ENCODE measurements around the gene CRACDL. TPM values are rescaled to one million over a fixed set of nuclear protein-coding genes. Genes with fewer than 3 reads are reported as not detected.
"Not testable (repeated sequence)": the region's sequence is repeated elsewhere in the genome, so short reads cannot be mapped to it uniquely, and the experiment has no call there.

CRACDL gene
- total RNA-seq, 1 donor: 1.6 TPM

DNA sequence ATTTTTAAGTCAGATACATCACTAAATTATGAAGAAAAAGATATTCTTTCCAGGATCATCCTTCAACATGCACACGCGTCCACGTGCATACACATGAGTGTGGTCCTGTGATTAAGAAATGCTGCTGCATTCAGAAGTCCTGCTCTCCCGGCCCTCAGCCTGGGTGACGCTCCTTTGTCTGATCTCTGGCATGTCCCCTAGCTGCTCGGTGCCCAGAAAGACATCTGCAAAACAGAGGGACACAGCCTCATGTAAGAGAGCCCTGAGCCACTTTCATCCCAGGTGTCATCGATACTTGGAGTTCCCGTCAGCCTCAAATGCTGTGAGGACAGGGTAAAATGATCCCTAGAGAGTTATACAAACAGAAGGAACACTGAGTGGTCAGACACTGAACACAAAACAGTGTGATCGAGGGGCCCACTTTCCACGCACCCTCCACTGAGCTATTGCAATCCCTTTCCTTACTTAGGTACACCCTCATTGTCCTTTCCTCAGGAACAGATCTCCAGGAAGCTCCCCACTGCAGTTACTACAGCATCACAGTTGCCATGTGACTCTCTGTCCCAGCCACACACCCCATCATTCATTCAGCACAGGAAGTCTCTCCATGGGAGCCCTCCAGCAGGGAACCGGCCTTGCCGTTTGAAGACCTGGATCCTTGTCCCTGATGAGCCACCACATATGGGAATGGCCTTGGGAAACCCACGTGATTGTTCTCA lies 32.1 kb downstream of the CRACDL start:
- H3K9me3 ChIP-seq (ENCODE audit: low read depth, low read length): no peaks in the 10 kb centered on the region
- no peak overlapping the region for H3K4me3 ChIP-seq (ENCODE audit: low read length)
- H3K4me1 ChIP-seq (ENCODE audit: insufficient read depth, low read length): peaks cover 6% of the 10 kb centered on the region
- H3K27me3 ChIP-seq (ENCODE audit: insufficient read depth, low read length): no peaks in the 10 kb centered on the region

DNA sequence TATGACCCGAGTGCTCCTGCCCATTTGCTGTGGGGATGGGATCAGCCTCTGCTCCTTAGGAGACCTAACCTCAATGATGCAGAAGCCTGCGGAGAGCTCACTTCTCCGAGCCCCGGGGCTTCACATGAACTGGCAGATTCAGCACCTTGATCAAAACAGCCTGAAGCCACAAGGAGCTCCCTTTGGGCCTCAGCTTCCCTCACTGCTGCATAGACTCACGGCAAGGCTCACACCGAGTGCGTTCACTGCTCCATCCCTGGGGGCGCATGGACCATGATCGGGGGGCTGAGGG lies 33.0 kb downstream of the CRACDL start:
- H3K4me3 ChIP-seq (ENCODE audit: low read length): no peak overlapping the region
- no peaks in the 10 kb centered on the region for H3K9me3 ChIP-seq (ENCODE audit: low read depth, low read length)
- no peaks in the 10 kb centered on the region for H3K27me3 ChIP-seq (ENCODE audit: insufficient read depth, low read length)
- H3K4me1 ChIP-seq (ENCODE audit: insufficient read depth, low read length): no peaks in the 10 kb centered on the region

DNA sequence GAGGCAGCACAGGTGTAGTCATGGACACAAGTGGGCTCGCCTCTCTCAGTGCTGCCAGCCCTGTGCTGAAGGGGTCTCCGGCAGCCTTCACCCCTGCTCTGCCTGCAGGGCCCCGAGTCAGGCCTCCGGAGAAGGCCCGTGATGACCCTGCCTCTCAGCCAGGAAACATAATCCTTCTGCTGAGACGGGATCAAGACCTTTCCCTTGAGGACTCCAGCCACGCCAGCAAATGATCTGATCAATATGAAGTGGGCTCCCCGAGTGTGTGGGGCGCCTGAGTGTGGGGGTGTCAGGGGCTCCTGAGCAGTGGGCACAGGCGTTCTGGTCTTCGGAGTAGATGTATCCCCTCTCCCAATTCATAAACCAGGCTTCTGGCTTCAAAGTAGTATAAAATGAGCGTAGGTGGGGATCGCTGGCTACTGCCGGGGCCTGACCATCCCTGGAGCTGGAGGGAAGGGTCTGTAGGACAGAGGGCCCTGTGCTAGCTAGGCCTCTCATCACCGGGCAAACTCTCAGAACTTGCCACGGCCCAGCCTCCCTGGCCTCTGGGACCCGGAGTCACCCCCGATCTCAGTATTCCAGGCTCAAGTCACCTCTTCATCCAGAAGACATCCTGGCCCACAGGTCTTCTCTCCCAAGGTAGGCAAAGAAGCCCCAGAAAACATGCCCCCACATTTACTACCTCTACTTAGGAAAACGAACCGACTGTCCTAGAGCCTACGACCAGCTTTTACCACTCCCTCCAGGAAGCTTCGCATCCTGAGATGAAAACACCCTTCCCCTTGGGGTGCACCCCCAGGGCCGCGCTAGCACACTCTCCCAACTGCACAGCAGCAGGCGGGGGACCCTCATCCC lies 33.6 kb downstream of the CRACDL start:
- no peaks in the 10 kb centered on the region for H3K27me3 ChIP-seq (ENCODE audit: insufficient read depth, low read length)
- no peaks in the 10 kb centered on the region for H3K4me1 ChIP-seq (ENCODE audit: insufficient read depth, low read length)
- H3K4me3 ChIP-seq (ENCODE audit: low read length): no peak overlapping the region
- no peaks in the 10 kb centered on the region for H3K9me3 ChIP-seq (ENCODE audit: low read depth, low read length)

DNA sequence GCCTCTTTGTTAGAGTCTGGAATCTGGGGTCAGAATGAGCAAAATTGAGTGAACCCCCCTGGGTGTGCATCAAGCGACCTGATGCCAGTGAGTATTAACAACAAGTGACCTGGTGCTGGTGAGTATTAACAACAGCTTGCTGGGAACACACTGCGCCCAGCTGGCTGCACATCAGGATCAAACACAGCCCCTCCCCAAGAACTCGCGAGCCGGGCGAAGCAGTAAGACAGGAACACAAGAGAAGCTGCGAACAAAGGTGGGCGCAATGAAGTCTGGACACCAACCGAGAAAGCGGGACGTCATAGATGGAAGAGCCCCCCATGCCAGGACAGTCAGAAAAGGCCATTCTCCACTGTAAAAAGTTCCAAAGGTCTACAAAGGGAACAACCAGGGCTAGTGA lies 34.3 kb downstream of the CRACDL start:
- no peak overlapping the region for H3K4me3 ChIP-seq (ENCODE audit: low read length)
- H3K9me3 ChIP-seq (ENCODE audit: low read depth, low read length): no peaks in the 10 kb centered on the region
- no peaks in the 10 kb centered on the region for H3K27me3 ChIP-seq (ENCODE audit: insufficient read depth, low read length)
- no peaks in the 10 kb centered on the region for H3K4me1 ChIP-seq (ENCODE audit: insufficient read depth, low read length)

DNA sequence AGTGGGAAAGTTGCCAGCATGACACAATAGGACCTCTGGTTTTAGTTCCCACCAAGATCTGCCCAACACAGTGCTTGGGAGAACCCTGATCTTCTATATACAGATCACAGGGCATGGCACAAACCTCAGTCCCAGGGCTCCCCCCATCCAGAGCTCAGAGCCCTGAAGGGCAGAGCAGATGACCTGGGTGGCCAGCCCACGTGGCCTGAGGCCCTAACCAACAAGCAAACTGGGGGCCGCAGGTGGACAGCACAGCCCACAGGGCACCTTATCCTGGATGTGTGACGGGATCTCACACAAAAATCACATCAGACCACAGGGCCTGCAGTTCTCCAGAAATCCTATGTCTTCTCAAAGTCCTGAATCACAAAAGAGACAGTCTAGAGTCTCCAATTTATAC lies 34.7 kb downstream of the CRACDL start:
- Histone ChIP-seq H3K9me3 (ENCODE audit: low read depth, low read length) (no peaks in the 10 kb centered on the region), H3K4me1 (ENCODE audit: insufficient read depth, low read length) (no peaks in the 10 kb centered on the region), H3K27me3 (ENCODE audit: insufficient read depth, low read length) (no peaks in the 10 kb centered on the region), H3K4me3 (ENCODE audit: low read length) (no peak overlapping the region)

DNA sequence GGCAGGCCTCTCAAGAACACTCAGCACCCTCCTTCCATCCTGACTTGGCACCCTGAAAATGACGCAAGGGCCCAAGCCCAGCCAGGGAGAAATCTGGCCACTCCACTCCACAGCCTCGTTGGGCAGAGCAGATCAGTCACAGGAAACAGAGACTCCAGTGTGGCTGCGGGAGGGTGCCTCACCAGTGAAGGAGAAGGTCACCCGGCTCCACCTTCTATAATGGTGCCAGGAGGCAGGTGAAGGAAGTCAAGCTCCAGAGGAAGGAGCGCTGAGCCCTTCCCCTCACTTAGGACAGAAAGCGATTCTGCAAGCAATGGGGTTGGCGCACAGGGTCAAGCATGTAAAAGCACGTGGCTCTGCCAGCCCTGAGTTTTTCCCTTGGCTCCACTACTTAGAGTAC lies 35.3 kb downstream of the CRACDL start:
- Histone ChIP-seq H3K9me3 (ENCODE audit: low read depth, low read length) (no peaks in the 10 kb centered on the region), H3K27me3 (ENCODE audit: insufficient read depth, low read length) (no peaks in the 10 kb centered on the region), H3K4me1 (ENCODE audit: insufficient read depth, low read length) (no peaks in the 10 kb centered on the region), H3K4me3 (ENCODE audit: low read length) (no peak overlapping the region)

DNA sequence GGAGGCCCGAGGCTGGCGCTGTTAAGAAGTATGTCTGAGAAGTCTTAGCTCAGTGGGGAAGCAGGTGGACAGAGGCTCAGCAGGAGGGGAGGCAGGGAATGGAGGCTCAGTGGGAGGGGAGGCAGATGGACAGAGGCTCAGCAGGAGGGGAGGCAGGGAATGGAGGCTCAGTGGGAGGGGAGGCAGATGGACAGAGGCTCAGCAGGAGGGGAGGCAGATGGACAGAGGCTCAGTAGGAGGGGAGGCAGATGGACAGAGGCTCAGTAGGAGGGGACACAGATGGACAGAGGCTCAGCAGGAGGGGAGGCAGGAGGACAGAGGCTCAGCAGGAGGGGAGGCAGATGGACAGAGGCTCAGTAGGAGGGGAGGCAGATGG lies 36.3 kb downstream of the CRACDL start:
- not testable (repeated sequence) for H3K27me3 ChIP-seq (ENCODE audit: insufficient read depth, low read length); H3K4me3 ChIP-seq (ENCODE audit: low read length); H3K9me3 ChIP-seq (ENCODE audit: low read depth, low read length); H3K4me1 ChIP-seq (ENCODE audit: insufficient read depth, low read length)

DNA sequence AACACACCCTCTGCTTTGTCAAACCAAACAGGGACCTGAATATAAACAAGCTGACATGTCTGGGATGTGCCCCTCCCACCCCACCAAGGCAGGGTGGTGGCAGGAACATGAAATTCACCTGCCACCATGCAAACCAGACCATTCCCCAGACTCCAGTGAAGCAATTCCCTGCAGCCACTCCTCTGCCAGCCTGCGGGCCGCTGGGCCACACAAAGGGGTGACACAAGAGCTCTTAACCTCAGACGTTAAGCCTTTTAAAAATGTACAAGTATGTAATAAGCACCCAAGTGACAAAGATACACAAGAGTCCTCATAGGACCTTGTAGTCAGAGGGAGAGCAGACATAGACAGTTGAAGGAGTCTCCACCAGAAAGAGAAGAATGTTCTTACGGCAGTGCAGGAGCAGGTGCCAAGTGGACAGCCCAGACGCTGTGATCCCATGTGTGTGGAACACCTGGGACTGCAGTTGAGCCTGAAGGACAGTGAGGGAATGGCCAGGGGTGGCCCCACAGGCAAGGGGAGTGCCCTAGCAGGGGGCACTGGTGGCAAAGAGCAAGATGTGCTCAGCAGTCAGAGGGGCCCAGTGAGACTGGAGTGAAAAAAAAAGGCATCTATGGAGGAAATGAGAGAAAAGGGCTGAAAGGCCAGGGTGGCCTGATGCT lies 36.9 kb downstream of the CRACDL start:
- no peaks in the 10 kb centered on the region for H3K9me3 ChIP-seq (ENCODE audit: low read depth, low read length)
- H3K4me1 ChIP-seq (ENCODE audit: insufficient read depth, low read length): no peaks in the 10 kb centered on the region
- H3K4me3 ChIP-seq (ENCODE audit: low read length): no peak overlapping the region
- no peaks in the 10 kb centered on the region for H3K27me3 ChIP-seq (ENCODE audit: insufficient read depth, low read length)

DNA sequence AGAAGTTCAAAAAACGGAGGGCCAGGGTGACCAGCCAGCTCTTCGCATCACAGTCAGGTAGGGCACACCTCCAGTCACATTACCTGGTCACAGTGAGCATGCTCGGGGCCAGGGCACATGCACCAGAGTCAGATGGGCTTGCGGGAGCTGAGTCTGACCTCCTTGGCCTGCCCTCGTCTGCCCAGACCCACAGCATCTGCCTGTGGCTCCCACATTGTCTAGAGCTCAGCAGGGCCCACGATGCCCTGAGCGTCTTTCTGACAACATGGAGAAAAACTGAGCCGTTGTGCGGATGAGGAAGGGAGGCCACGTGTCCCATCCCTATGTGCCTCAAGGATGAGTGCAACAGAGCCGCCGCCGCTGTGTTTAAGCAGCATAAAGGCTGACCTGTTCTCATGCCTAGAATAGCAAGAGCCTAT lies 37.6 kb downstream of the CRACDL start:
- H3K4me3 ChIP-seq (ENCODE audit: low read length): no peak overlapping the region
- no peaks in the 10 kb centered on the region for H3K27me3 ChIP-seq (ENCODE audit: insufficient read depth, low read length)
- no peaks in the 10 kb centered on the region for H3K9me3 ChIP-seq (ENCODE audit: low read depth, low read length)
- no peaks in the 10 kb centered on the region for H3K4me1 ChIP-seq (ENCODE audit: insufficient read depth, low read length)

DNA sequence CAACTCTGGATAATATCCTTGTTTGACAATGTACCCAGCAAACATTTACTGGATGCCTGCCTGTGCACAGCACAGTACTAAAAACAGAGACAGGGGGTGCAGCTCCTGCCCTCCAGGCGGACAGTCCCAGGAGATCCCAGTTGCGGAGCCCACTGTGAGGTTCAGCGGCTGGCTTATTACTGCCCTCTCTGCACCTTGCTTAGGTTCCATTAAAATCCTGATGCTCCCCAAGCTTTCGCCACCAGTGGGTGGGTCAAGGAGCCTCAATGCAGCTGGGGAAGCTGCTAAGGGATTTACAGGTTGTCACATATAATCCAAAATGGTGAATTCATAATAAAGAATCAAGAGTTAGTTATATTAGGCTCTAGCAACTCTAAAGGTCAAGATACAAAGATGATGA lies 38.3 kb downstream of the CRACDL start:
- H3K4me1 ChIP-seq (ENCODE audit: insufficient read depth, low read length): no peaks in the 10 kb centered on the region
- H3K9me3 ChIP-seq (ENCODE audit: low read depth, low read length): no peaks in the 10 kb centered on the region
- H3K27me3 ChIP-seq (ENCODE audit: insufficient read depth, low read length): no peaks in the 10 kb centered on the region
- H3K4me3 ChIP-seq (ENCODE audit: low read length): no peak overlapping the region

DNA sequence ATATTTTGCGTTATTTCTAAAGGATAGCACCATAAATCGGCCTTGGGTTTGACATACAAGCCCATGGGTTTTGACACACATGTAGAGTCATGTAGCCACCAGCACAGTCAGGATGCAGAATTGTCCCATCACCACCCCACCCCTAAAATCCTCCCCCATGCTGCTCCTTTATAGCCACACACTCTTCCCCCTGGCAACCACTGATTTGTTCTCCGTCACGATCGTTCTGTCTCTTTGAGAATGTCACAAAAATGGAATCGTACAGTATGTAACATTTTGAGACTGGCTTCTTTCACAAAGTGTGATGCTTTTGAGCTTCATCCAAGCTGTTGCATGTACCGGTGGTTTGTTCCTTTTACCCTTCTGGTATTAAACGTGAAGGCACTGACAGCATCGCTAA lies 39.1 kb downstream of the CRACDL start:
- Histone ChIP-seq H3K4me1 (ENCODE audit: insufficient read depth, low read length) (no peaks in the 10 kb centered on the region), H3K4me3 (ENCODE audit: low read length) (no peak overlapping the region), H3K27me3 (ENCODE audit: insufficient read depth, low read length) (no peaks in the 10 kb centered on the region), H3K9me3 (ENCODE audit: low read depth, low read length) (no peaks in the 10 kb centered on the region)

DNA sequence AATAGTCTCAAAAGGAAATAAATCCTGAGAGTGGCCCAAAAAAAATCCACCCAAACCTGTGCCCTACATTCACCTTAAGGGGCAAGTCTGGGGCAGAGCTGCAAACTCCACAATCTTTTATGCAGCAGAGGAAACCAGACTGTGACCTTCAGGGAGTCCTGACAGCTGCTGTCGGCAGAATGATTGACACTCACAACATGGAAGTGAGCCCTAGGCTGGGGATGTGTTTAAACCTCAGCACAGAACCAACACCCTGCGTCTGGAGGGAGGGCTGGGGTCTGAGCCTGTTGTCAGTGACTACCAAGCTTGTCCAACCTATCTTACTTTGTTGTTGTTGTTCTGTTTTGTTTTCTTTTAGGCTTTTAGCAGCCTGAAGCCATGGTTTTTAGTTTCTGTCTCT lies 39.6 kb downstream of the CRACDL start:
- H3K4me3 ChIP-seq (ENCODE audit: low read length): no peak overlapping the region
- H3K27me3 ChIP-seq (ENCODE audit: insufficient read depth, low read length): no peaks in the 10 kb centered on the region
- H3K9me3 ChIP-seq (ENCODE audit: low read depth, low read length): no peaks in the 10 kb centered on the region
- H3K4me1 ChIP-seq (ENCODE audit: insufficient read depth, low read length): no peaks in the 10 kb centered on the region

DNA sequence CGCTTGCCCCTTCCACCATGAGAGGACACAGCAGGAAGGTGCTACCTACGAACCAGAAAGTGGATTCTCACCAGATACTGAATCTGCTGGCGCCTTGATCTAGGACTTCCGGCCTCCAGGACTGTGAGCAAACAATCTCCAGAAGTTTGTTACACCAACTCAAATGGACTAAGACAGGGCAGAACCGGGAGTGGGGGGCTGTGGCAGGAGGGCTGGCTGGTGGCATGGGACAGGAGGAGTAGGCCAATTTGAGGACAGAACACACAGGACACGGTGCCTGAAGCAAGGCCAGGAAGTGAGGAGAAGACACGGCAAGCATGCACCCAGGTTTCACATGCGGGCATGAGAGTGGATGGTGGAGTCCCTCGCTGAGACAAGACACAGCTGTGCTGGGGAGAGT lies 40.1 kb downstream of the CRACDL start:
- H3K9me3 ChIP-seq (ENCODE audit: low read depth, low read length): no peaks in the 10 kb centered on the region
- no peaks in the 10 kb centered on the region for H3K4me1 ChIP-seq (ENCODE audit: insufficient read depth, low read length)
- no peaks in the 10 kb centered on the region for H3K27me3 ChIP-seq (ENCODE audit: insufficient read depth, low read length)
- no peak overlapping the region for H3K4me3 ChIP-seq (ENCODE audit: low read length)

DNA sequence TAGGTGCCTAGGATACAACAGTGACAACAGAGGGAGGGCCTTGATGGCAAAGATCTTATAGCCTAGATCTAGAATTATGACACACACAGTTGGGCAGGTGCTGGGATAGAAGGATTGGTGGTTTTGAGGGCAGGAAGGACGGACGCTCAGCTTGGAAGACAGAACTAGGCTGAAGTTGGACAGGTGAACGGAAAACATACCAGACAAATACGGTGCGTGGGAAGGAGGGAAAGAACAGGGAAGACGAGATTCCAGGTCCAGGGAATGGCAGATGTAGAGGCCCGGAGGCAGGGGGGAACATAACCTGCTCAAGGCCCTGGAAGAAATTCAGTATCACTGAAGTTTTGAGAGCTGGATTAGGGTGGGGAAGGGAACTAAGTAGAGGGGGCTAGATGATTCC lies 40.8 kb downstream of the CRACDL start:
- Histone ChIP-seq H3K27me3 (ENCODE audit: insufficient read depth, low read length) (no peaks in the 10 kb centered on the region), H3K4me3 (ENCODE audit: low read length) (no peak overlapping the region), H3K9me3 (ENCODE audit: low read depth, low read length) (no peaks in the 10 kb centered on the region), H3K4me1 (ENCODE audit: insufficient read depth, low read length) (no peaks in the 10 kb centered on the region)

DNA sequence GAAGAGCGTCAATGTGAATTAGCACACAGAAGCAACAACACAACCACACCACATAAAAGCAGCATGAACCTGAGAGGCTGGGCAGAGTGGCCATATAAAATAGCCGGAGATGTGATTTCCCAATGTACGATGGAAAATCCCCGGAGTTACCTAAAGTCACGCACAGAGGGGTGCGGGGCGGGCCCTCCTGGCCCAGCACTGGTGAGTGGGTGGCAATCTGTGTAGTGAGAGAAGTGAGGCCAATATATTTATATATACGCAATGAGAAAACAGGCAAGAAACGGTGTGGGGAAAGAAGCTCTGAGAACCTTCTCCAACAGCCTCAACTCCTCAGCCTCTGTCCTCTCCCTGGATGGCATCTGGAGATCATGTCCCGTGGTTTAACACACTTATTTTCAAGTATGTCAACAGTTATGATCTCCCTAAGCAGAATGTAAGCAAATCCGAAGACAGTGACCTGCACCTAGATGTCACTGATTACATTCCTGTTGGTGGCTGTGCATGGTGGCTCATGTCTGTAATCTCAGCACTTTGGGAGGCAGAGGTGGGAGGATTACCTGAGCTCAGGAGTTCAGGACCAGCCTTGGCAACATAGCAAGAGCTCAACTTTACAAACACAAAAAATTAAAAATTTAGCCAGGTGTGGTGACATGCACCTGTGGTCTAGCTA lies 41.6 kb downstream of the CRACDL start:
- H3K4me3 ChIP-seq (ENCODE audit: low read length): no peak overlapping the region
- H3K27me3 ChIP-seq (ENCODE audit: insufficient read depth, low read length): no peaks in the 10 kb centered on the region
- no peaks in the 10 kb centered on the region for H3K4me1 ChIP-seq (ENCODE audit: insufficient read depth, low read length)

More for the DNA sequence above, 41.6 kb downstream of the CRACDL start:
- H3K9me3 ChIP-seq (ENCODE audit: low read depth, low read length): no peaks in the 10 kb centered on the region

Data from mononuclear cell (primary cell).